ENCODE measurements around the gene PTGDS. TPM values are rescaled to one million over a fixed set of nuclear protein-coding genes. Genes with fewer than 3 reads are reported as not detected.

The PTGDS gene
- total RNA-seq, 4 donors from 2014 or later: 6.8 to 59.1 (median 17.8) TPM

- in situ Hi-C loops (cut with MboI; ENCODE audit: low pct_ligation_motif_present in 1 of 4, low pct_unique_long_range_greater_than_20kb in 1 of 4, low sequenced_read_pairs in 3 of 4): no loop called here
- no peak for TF ChIP-seq POLR2A (IDR thresholded peaks at IDR 0.05)
- H3K9me3 ChIP-seq: no peaks in the 10 kb centered on the region
- DNase-seq: no peak
- H3K4me3 ChIP-seq: no peak overlapping the region
- no peaks in the 10 kb centered on the region for H3K36me3 ChIP-seq
- H3K4me1 ChIP-seq: peaks cover 0 to 3% (median 2%) of the 10 kb centered on the region in 4 donors
- H3K27ac ChIP-seq: no peak overlapping the region
- intact Hi-C loops (cut with DNase I; ENCODE audit: low total_unique reads): no loop called here
- WGBS, 2 donors (ENCODE audit: low coverage in 1 of 2): 88% methylated on average over 12 of the region's 16 CpGs; no CpG with 5 or more reads in 1 of the 2 donors
- no peaks in the 10 kb centered on the region for H3K27me3 ChIP-seq
These were observed 39.1 kb downstream of the PTGDS start for GRCh38 chr9:137016436-137016835.

GRCh38 chr9:137017071-137017470 is 39.8 kb downstream of the PTGDS start:
- DNase-seq: no peak
- intact Hi-C loops (cut with DNase I; ENCODE audit: low total_unique reads): no loop called here
- in situ Hi-C loops (cut with MboI; ENCODE audit: low pct_ligation_motif_present in 1 of 4, low pct_unique_long_range_greater_than_20kb in 1 of 4, low sequenced_read_pairs in 3 of 4): no loop called here

GRCh38 chr9:137017791-137018497 is 40.6 kb downstream of the PTGDS start:
- peaks cover 0 to 13% (median 12%) of the 10 kb centered on the region in 4 donors for H3K4me1 ChIP-seq
- H3K36me3 ChIP-seq: no peaks in the 10 kb centered on the region
- H3K4me3 ChIP-seq: no peak overlapping the region
- in situ Hi-C loops (cut with MboI; ENCODE audit: low pct_ligation_motif_present in 1 of 4, low pct_unique_long_range_greater_than_20kb in 1 of 4, low sequenced_read_pairs in 3 of 4): no loop called here
- H3K27ac ChIP-seq: no peak overlapping the region
- WGBS, 2 donors (ENCODE audit: low coverage in 1 of 2): 96% methylated on average over 19 of the region's 45 CpGs; no CpG with 5 or more reads in 1 of the 2 donors
- intact Hi-C loops (cut with DNase I; ENCODE audit: low total_unique reads): no loop called here
- DNase-seq: no peak
- TF ChIP-seq CTCF (IDR thresholded peaks at IDR 0.05) (no peak), EP300 (IDR thresholded peaks at IDR 0.05; ENCODE audit: low read depth) (no peak), POLR2A (IDR thresholded peaks at IDR 0.05) (no peak), POLR2AphosphoS5 (IDR thresholded peaks at IDR 0.05) (no peak)
- no peaks in the 10 kb centered on the region for H3K27me3 ChIP-seq
- H3K9me3 ChIP-seq: no peaks in the 10 kb centered on the region

More at GRCh38 chr9:137017071-137017470, 39.8 kb downstream of the PTGDS start:
- Histone ChIP-seq H3K36me3 (no peaks in the 10 kb centered on the region), H3K4me1 (peaks cover 0 to 6% (median 5%) of the 10 kb centered on the region in 4 donors), H3K27ac (no peak overlapping the region), H3K9me3 (no peaks in the 10 kb centered on the region), H3K4me3 (no peak overlapping the region), H3K27me3 (no peaks in the 10 kb centered on the region)
- WGBS, 2 donors (ENCODE audit: low coverage in 1 of 2): 96% methylated on average over 27 of the region's 28 CpGs; no CpG with 5 or more reads in 1 of the 2 donors
- TF ChIP-seq EP300 (IDR thresholded peaks at IDR 0.05; ENCODE audit: low read depth) (no peak), POLR2AphosphoS5 (IDR thresholded peaks at IDR 0.05) (no peak), CTCF (IDR thresholded peaks at IDR 0.05) (no peak), POLR2A (IDR thresholded peaks at IDR 0.05) (no peak)

- 94 to 100% methylated on average over 2 to 30 of the region's 36 CpGs for WGBS, 2 donors (ENCODE audit: low coverage in 1 of 2)
- no peak for DNase-seq
- no peak for TF ChIP-seq POLR2AphosphoS5 (IDR thresholded peaks at IDR 0.05)
- no peak for TF ChIP-seq EP300 (IDR thresholded peaks at IDR 0.05; ENCODE audit: low read depth)
- TF ChIP-seq CTCF (IDR thresholded peaks at IDR 0.05): no peak
- no peak for TF ChIP-seq POLR2A (IDR thresholded peaks at IDR 0.05)
- intact Hi-C loops (cut with DNase I; ENCODE audit: low total_unique reads) (no loop called here), in situ Hi-C loops (cut with MboI; ENCODE audit: low pct_ligation_motif_present in 1 of 4, low pct_unique_long_range_greater_than_20kb in 1 of 4, low sequenced_read_pairs in 3 of 4) (no loop called here)
- H3K4me3 ChIP-seq: no peak overlapping the region
- H3K9me3 ChIP-seq: no peaks in the 10 kb centered on the region
- H3K27me3 ChIP-seq: no peaks in the 10 kb centered on the region
- no peak overlapping the region for H3K27ac ChIP-seq
- peaks cover 0 to 20% (median 16%) of the 10 kb centered on the region in 4 donors for H3K4me1 ChIP-seq
- H3K36me3 ChIP-seq: no peaks in the 10 kb centered on the region
These were observed 41.7 kb downstream of the PTGDS start for GRCh38 chr9:137018761-137019559.

Measured in transverse colon (tissue), 4 donors.